HG03280 (cell line): ENCODE results near the gene SELENOH.
A peak's percentile ranks its signal among the peaks of the same experiment; 100 is the strongest.
"Not testable (repeated sequence)": the region's sequence is repeated elsewhere in the genome, so short reads cannot be mapped to it uniquely, and the experiment has no call there.

Source experiments
- ATAC-seq: cut with Tn5 transposase; IDR thresholded peaks from one replicate; pipeline ENCODE4 v1.9.1; 2021; ENCODE audit warnings: mild to moderate bottlenecking, moderate library complexity; ENCODE audit not compliant: unreplicated experiment

SELENOH gene

GRCh38 chr11:57741132-57742086, at the start of gene SELENOH:
SELENOH (plus strand) TSS chr11:57741491; CDS start chr11:57741596, 105 bp downstream.
- peak; percentile 92 for ATAC-seq

- ATAC-seq: no peak
Measured at GRCh38 chr11:57698843-57699365, 42.4 kb upstream of the SELENOH start.

GRCh38 chr11:57699813-57700212, 41.5 kb upstream of the SELENOH start:
- ATAC-seq: no peak

- no peak for ATAC-seq
Measured at GRCh38 chr11:57700425-57700824, 40.9 kb upstream of the SELENOH start.

GRCh38 chr11:57703341-57703740, 38.0 kb upstream of the SELENOH start:
- no peak for ATAC-seq

GRCh38 chr11:57704932-57705331, 36.4 kb upstream of the SELENOH start:
- no peak for ATAC-seq

- ATAC-seq: not testable (repeated sequence)
Measured at GRCh38 chr11:57705432-57705831, 35.9 kb upstream of the SELENOH start.

GRCh38 chr11:57709802-57710367, 31.4 kb upstream of the SELENOH start:
- no peak for ATAC-seq

GRCh38 chr11:57711414-57712255, 29.7 kb upstream of the SELENOH start, which contains the start of gene MED19:
MED19 (minus strand) TSS chr11:57712215; CDS start chr11:57712179, 36 bp downstream.
- peak; percentile 40 for ATAC-seq

GRCh38 chr11:57712256-57713150, 28.8 kb upstream of the SELENOH start, which contains the start of gene TMX2:
TMX2 (plus strand) TSS chr11:57712593; CDS start chr11:57712619, 26 bp downstream.
- peak; percentile 92 for ATAC-seq

GRCh38 chr11:57713835-57714234, 27.5 kb upstream of the SELENOH start:
- no peak for ATAC-seq

- not testable (repeated sequence) for ATAC-seq
Measured at GRCh38 chr11:57716726-57717125, 24.6 kb upstream of the SELENOH start.

GRCh38 chr11:57727185-57727584, 14.1 kb upstream of the SELENOH start:
- no peak for ATAC-seq

- no peak for ATAC-seq
Measured at GRCh38 chr11:57728829-57729228, 12.5 kb upstream of the SELENOH start.

GRCh38 chr11:57729479-57729878, 11.8 kb upstream of the SELENOH start:
- no peak for ATAC-seq

GRCh38 chr11:57732661-57733060, 8.6 kb upstream of the SELENOH start:
- no peak for ATAC-seq

- peak; percentile 58 for ATAC-seq
Measured at GRCh38 chr11:57735619-57736298, 5.5 kb upstream of the SELENOH start.

- no peak for ATAC-seq
Measured at GRCh38 chr11:57742087-57742452, 779 bp downstream of the SELENOH start.

GRCh38 chr11:57744357-57744756, 3.1 kb downstream of the SELENOH start:
- ATAC-seq: no peak
